Body of pancreas (tissue), 4 donors: Measurements from ENCODE around the gene THBS1. TPM values are rescaled to one million over a fixed set of nuclear protein-coding genes. Genes with fewer than 3 reads are reported as not detected.

Source experiments
- ATAC-seq: fragments of 150-250 bp; one replicate; pipeline ENCODE4 v1.9.1; 2016
- DNase-seq, 4 donors: peaks; one replicate each; pipeline ENCODE4 v3.0.0-alpha.2; 2019
- H3K27ac ChIP-seq, 4 donors: fragments of 200-600 bp; sonication (generic); 1 replicate in 3 of 4; 2 replicates in 1 of 4; pipeline versions ENCODE4 v1.5.1 to v1.6.1; 2016 to 2019; ENCODE audit warnings: mild to moderate bottlenecking in 1 of 4, mixed read lengths in 1 of 4, moderate library complexity in 1 of 4
- H3K27me3 ChIP-seq, 2 donors: fragments of 200-600 bp; sonication (generic); one replicate each; pipeline ENCODE4 v1.6.0; 2016; ENCODE audit warnings: mild to moderate bottlenecking in 1 of 2
- H3K36me3 ChIP-seq, 2 donors: fragments of 200-600 bp; sonication (generic); replicated peaks in 1 of 2; 2 replicates each; pipeline ENCODE4 v1.5.1; 2016; ENCODE audit warnings: low read depth in 2 of 2; ENCODE audit not compliant: insufficient read depth in 1 of 2
- H3K4me1 ChIP-seq: fragments of 200-600 bp; sonication (generic); one replicate; pipeline ENCODE4 v1.6.0; 2016
- H3K4me3 ChIP-seq, 2 donors: fragments of 200-600 bp; sonication (generic); 1 replicate in 1 of 2; 2 replicates in 1 of 2; pipeline ENCODE4 v1.5.1; 2016 to 2019
- H3K9me3 ChIP-seq, 3 donors: fragments of 200-600 bp; sonication (generic); 1 replicate in 2 of 3; 2 replicates in 1 of 3; pipeline ENCODE4 v1.5.1; 2016
- CTCF ChIP-seq, 7 experiments: fragments of 450-650 bp in 4 of 7; fragments of 200-600 bp in 3 of 7; sonication (generic) in 3 of 7; IDR thresholded peaks; one replicate each; pipeline ENCODE4 v1.5.1; 2016 to 2019; ENCODE audit warnings: antibody characterized with exemption in 7 of 7
- POLR2A ChIP-seq, 3 donors: fragments of 450-650 bp; IDR thresholded peaks; one replicate each; pipeline ENCODE4 v1.6.1; 2016; ENCODE audit warnings: antibody characterized with exemption in 3 of 3, mild to moderate bottlenecking in 2 of 3
- WGBS, 2 donors: methylation state at CpG; one replicate each; pipeline ENCODE4 v1.1.5; 2017; 5-methylcytosine and 5-hydroxymethylcytosine counted together
- intact Hi-C: fragments of 100-400 bp; cut with DNase I; formaldehyde crosslinking; loops from one replicate; pipeline ENCODE4 v1.15.1; 2023
- total RNA-seq, 2 donors: library from RNA; depleted of rRNA; stranded (reverse); fragments of >200 nt; gene quantifications; one replicate each; pipeline ENCODE4 v1.1.0, GENCODE V29; 2016

THBS1 gene
- total RNA-seq, 2 donors from 2014 or later = 139 to 398 TPM

- Histone ChIP-seq H3K4me1 (peaks cover 15% of the 10 kb centered on the region), H3K27ac (no peak overlapping the region), H3K9me3 (no peaks in the 10 kb centered on the region), H3K4me3 (no peak overlapping the region), H3K27me3 (no peaks in the 10 kb centered on the region), H3K36me3 (no peaks in the 10 kb centered on the region)
- ATAC-seq = no peak
- TF ChIP-seq CTCF (IDR thresholded peaks at IDR 0.05) (no peak), POLR2A (IDR thresholded peaks at IDR 0.05) (no peak)
- 68 to 100% methylated on average over 4 of the region's 4 CpGs for whole genome bisulfite sequencing, 2 donors
- intact Hi-C loops = no loop called here
- no peak for DNase-seq
Observed at GRCh38 chr15:39625451-39625850, 44.6 kb downstream of the THBS1 start.

- TF ChIP-seq CTCF (IDR thresholded peaks at IDR 0.05) = no peak
- no peak for TF ChIP-seq POLR2A (IDR thresholded peaks at IDR 0.05)
- H3K27me3 ChIP-seq = no peaks in the 10 kb centered on the region
- intact Hi-C loops = no loop called here
- no peak for ATAC-seq
- H3K36me3 ChIP-seq = no peaks in the 10 kb centered on the region
- no peak overlapping the region for H3K27ac ChIP-seq
- H3K9me3 ChIP-seq = no peaks in the 10 kb centered on the region
- H3K4me3 ChIP-seq = no peak overlapping the region
- H3K4me1 ChIP-seq = peaks cover 15% of the 10 kb centered on the region
- DNase-seq = no peak
Observed at GRCh38 chr15:39625856-39626255, 45.0 kb downstream of the THBS1 start.

GRCh38 chr15:39627451-39628143 is 46.7 kb downstream of the THBS1 start:
- peaks cover 15% of the 10 kb centered on the region for H3K4me1 ChIP-seq
- ATAC-seq (peak; percentile 28), DNase-seq (no peak)
- H3K36me3 ChIP-seq = no peaks in the 10 kb centered on the region
- H3K27ac ChIP-seq = peak overlapping the region in 1 of 4 donors; percentile 2
- H3K27me3 ChIP-seq = no peaks in the 10 kb centered on the region
- no peak overlapping the region for H3K4me3 ChIP-seq
- intact Hi-C loops = no loop called here
- no peaks in the 10 kb centered on the region for H3K9me3 ChIP-seq
- no peak for TF ChIP-seq CTCF (IDR thresholded peaks at IDR 0.05)
- no peak for TF ChIP-seq POLR2A (IDR thresholded peaks at IDR 0.05)
- 47 to 59% methylated on average over 3 of the region's 3 CpGs for WGBS, 2 donors

GRCh38 chr15:39628144-39628508 is 47.2 kb downstream of the THBS1 start:
- DNase-seq = peak in 3 of 4 donors; percentile 23 to 28 (median 23)
- intact Hi-C loops = no loop called here
- peak; percentile 63 for ATAC-seq
- no peaks in the 10 kb centered on the region for H3K27me3 ChIP-seq
- WGBS, 2 donors = 24 to 34% methylated on average over 5 of the region's 5 CpGs
- no peaks in the 10 kb centered on the region for H3K36me3 ChIP-seq
- peaks cover 15% of the 10 kb centered on the region for H3K4me1 ChIP-seq
- peak; percentile 13 to 55 (median 52) for TF ChIP-seq CTCF (IDR thresholded peaks at IDR 0.05)
- TF ChIP-seq POLR2A (IDR thresholded peaks at IDR 0.05) = no peak
- peak overlapping the region in 1 of 4 donors; percentile 2 for H3K27ac ChIP-seq
- no peak overlapping the region for H3K4me3 ChIP-seq
- no peaks in the 10 kb centered on the region for H3K9me3 ChIP-seq
